Stimulated activated CD8-positive, alpha-beta memory T cell treated with anti-CD3 and anti-CD28 coated beads, Interleukin-15, amount 100 ng/mL, for 48 hours (primary cell): Measurements from ENCODE around the gene TAL2.

Source experiments
- DNase-seq, 2 donors: peaks; one replicate each; pipeline ENCODE4 v3.0.0-alpha.2; 2020; ENCODE audit warnings: low read depth in 2 of 2

TAL2 gene

DNA sequence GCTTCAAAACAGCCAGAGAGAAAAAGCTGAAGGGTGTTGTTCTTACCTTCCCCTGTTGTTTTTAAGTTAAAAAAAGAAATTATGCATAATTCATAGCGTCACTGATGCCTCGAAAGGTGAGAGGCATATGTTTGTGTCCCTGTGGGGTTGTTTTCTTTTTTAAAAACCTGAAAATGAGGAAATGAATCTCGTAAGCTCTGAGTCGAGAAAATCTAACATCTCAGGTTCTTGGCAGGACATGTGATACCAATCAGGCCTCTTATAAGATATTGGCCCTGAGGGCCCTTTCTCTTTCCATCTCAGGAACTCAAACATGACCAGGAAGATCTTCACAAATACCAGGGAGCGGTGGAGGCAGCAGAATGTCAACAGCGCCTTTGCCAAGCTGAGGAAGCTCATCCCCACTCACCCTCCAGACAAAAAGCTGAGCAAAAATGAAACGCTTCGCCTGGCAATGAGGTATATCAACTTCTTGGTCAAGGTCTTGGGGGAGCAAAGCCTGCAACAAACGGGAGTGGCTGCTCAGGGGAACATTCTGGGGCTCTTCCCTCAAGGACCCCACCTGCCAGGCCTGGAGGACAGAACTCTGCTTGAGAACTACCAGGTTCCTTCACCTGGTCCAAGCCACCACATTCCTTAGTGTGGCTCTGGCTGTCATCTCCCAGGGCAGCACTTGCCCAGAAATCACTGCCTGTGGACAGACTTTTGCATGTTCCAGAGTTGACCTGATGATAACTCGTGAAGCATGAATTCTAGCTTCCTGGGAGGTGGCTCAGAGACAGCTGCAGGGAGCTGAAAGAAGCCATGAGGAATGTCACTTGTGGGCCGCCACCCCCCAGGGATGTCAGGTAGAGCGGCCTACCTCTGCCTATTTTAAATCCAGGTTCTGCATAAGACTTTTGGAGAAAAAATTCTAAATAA is at the start of gene TAL2:
TAL2 (plus strand) TSS at position 274 of the 921 bp plus-strand sequence; CDS start at position 314, 40 bp downstream.
- DNase-seq, result no peak

DNA sequence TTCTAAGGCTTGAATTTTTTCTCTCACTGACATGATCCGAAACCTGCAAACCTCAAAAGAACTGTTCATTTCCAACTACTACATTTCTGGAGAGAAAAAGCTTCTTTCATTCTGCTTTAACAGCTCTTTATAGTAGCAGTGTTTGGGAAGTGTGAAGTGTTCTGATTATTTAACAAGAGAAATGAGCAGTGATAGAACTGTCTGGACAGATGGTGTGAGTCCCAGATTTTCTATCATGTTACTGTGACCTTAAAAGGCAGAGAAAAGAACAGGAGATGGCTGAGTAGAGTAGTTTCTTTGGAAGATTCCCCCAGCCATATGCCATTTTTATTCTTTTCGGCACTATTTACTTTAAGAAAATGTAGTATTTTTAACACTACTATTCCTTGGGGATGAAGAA is 41.3 kb upstream of the TAL2 start:
- DNase-seq, result no peak

GRCh38 chr9:105625088-105625487 is 37.2 kb upstream of the TAL2 start:
- DNase-seq, result no peak

DNA sequence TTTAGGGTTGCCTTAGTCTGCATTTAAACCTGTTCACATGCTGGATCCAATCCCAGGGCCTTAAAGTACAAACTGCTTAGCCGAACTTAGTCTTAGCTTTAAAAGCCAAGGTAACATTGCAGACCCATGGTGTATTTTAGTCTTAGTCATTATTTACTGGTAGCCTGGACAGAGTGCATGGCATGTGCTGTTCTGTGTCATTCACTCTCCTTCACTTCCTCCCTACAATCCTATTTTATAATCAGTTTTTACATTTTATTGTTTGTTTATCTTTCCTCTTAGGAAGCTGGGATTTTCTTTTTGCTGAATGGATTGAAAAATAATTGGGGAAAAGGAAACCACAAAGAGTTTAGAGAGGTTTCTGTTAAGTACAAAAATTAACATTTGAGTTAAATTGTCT is 29.4 kb upstream of the TAL2 start:
- no peak for DNase-seq

- no peak for DNase-seq
Observed at GRCh38 chr9:105633411-105633810, 28.8 kb upstream of the TAL2 start.

GRCh38 chr9:105636331-105636730 is 25.9 kb upstream of the TAL2 start:
- no peak for DNase-seq

GRCh38 chr9:105637787-105638395 is 24.4 kb upstream of the TAL2 start:
- no peak for DNase-seq

GRCh38 chr9:105639936-105640335 is 22.3 kb upstream of the TAL2 start:
- no peak for DNase-seq

DNA sequence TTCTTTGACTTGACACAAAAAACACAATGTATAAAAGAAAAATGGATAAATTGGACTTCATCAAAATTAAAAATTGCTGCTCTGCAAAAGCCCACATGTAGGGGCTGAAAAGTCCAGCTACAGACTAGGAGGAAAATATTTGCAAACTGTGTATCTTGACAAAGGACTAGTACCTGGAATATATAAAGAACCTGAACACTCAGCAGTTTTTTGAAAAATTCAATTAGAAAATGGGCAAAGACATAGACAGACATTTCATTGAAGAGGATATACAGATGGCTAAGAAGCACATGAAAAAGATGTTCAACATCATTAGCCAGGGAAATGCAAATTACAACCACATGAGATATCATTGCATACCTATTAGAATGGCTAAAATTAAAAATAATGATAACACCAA is 18.5 kb upstream of the TAL2 start:
- no peak for DNase-seq

DNA sequence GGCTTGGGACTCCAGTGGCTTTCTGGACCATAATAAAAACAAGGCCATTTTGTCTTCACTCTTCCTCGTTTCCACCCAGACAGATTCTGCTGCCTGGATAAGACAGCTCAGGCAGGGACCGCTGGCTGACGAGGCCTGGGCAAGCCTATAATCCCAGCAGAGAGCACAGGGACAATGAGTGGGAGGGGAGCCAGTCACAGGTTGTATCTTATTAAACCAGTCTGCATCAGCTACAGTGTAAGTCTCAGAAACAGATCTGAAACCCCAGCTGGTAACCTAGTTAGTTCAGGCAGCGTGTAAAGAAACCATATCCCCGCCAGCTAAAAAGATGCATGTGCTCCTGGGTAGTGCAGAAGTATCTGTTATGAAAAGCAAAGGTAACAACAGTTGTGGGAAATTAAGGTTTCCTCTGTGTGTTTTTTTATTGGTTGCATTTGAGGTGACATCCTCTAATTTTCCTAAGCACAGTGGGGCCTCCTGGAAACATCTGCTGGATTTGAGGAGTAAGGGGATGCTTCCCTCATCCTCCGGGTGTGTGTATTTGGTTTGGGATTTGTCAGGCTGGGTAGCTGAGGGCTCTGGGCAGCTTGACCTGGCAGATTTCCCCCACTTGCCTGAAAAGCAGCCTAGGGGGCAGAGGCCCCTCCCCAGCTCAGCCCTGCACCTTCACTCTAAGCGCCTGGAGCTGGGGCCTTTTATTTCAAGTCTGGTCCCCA is 15.2 kb upstream of the TAL2 start:
- no peak for DNase-seq

DNA sequence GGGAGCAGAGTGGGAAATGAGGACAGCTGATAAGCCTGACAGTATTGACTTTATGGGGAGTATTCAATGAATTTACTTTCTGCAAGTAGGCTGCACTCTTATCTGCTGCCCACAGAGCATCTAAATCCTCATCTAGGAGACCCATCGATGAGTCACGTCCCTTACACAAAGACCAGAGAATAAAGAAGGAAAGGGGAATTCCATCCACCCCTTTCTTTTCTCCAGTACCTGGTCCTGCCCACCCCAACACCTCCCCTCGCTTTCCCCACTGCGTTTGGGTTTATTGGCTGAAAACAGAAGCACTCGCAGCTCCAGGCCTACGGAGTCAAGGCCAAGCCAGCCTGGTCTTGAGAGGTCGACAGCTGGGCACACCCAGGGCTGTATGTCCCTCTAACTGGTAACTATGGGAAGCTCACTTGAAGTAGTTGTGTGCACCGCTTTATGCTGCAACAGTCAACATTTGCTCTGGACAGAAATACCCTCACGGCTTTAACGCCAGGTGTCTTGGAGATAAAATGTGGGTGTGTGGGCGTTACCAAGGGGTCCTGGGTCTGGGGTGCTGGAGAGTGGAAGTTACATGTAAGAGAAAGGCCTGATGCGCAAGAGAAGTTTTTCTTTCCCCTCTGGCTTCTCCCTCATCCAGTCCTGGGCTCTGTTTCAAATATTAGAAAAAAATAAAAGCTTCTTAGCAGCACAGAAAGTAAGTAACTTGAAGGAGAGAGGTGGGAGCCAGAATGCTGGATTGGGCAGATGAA is 14.5 kb upstream of the TAL2 start:
- no peak for DNase-seq

GRCh38 chr9:105651806-105652205 is 10.5 kb upstream of the TAL2 start:
- DNase-seq, result no peak

DNA sequence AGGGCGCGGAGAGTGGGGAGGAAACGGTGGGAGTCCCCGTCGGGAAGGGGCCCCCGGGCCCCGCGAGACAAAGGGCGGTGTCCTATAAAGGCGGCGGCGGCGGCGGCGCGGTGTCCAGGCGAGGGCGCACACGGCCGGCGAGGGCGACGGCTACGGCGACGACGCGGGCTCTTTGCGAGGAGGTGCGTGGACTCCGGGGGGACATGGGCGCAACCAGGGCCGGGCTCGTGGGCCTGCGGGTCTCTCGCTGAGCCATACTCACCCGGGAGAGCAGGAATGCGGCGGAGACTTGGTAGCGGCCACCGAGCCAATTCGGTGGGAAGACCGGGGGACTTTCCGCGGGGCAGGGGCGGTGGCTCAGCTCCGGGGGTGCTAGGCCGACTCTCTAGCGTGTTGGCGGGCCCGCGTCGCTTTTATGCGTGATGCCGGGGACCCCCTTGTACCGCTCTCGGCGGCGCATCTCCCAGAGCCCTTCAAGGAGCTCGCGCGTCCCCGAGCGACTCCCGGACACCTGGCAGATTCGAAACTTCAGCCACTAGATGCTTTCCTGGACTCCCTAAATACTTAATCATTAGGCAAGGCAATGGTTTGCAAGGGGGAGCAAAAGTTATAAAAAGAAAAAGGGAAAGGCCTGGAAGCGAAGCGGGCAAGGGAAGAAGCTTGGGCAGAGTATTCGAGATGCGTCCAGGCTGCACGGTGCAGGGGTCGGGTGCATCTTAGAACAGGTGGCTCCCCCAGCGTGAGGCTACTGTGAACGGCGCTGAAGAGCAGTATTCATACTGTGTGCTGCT is 5.9 kb upstream of the TAL2 start:
- no peak for DNase-seq

DNA sequence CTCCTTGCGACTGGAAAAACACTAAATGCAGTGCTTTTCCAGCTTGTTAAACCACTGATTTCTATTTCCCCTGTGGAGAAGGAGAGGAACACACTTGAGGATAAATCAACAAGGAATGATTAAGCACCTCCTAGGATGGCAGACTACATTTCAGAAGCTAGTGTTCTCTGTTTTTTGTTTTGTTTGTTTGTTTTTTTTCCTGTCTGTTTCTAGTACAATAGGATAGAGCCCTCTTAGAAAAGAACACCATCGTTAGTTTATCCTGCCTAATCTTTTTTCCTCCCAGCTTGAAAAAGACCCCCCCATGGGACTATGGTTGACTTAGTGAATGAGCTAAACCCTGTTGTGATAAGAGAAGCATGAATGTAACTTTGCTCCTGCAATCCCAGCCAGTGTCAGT is 3.9 kb upstream of the TAL2 start:
- no peak for DNase-seq

DNA sequence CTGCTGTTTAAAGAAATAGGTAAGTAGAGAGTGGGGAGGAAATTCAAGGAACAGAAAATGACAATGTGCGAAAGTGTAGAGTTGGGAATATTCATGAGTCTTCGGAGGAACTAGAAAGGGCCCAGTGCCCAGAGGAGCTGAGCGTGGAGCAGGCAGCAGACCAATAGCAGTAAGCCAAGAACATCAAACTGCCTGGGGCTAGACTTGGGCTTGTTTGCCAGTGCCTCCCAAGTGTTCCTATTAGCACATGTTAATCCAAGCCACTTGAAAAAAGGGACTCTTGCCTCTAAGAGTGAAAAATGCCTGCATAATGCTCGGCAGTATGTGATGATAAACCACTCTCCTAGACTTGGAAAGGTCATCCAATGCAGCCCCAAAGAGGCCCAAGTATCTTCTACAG is 1.2 kb upstream of the TAL2 start:
- no peak for DNase-seq

DNA sequence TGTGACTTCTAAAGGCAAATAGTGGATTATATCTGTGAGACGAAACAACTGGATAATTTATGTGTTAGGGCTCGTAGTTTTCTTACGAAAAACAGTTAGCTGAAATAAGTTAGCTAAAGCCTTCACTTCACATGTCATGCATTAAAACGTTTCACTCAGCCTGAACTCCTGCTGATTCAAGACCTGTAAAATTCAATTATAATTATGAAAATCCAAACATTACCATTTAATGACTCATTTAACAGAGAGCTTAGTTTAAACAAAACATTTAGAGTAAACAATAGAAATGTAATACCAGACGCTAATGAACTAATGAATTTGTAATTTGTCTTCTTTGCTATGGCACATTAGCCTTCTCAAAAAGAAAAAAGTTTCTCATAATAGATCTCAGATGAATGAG is 1.7 kb downstream of the TAL2 start:
- no peak for DNase-seq

DNA sequence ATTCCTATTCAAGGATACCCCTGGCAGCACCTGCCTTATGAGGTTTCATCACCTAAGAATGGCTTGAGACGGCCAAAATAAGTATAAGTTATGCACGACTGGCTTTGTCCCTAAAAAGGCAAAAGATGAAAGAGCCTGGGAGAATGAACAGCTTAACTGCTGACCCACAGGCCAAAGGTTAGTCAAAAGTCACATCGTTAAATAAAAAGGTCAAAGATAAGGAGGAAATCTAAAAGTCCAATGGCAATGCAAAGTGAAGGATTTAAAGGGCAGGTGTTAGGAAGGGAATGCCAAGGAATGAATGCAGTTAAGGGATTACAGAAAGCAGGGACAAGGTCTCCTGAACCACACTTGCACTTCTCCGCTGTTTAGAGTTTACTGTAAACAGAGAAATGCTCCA is 5.6 kb downstream of the TAL2 start:
- no peak for DNase-seq

DNA sequence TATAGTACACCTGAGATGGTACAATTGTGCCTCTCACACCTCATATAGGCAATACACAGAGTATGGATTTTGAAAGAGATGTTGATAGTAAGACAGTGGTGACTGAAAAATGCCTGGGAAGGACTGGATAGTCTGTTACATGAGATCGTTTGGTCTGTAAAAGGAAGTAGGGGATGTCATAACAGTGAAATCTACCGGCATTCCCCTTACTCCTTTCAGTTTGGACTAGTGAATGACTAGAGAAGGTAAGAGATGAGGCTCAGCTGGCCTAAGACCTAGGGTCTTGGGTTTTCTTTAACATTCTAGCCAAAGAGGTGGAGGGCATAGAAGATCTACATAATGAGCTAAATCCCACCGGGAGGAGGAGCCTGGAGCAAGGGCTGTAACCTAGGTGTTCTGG is 8.1 kb downstream of the TAL2 start:
- no peak for DNase-seq

DNA sequence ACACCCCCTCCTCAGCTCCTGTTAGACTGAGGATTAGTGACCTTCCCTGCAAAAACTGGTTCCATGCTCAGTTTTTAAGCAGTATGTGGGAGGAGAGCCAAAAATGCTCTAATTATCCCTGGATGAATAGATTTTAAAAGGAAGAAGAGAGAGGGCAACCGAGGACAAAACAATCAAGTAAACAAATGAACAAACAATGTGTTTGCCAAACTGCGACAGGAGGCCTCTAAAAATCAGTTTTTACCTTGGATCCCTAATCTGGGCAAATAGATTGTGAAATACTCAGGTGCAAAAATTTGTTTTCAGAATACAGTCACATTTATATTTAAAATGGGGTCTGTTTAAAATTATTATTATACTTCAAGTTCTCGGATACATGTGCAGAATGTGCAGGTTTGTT is 8.5 kb downstream of the TAL2 start:
- DNase-seq, result no peak

- DNase-seq, result no peak
Observed at GRCh38 chr9:105672711-105673234, 10.5 kb downstream of the TAL2 start.

GRCh38 chr9:105673850-105674387 is 11.7 kb downstream of the TAL2 start:
- no peak for DNase-seq
